ENCODE measurements around the gene SOCS3.

The SOCS3 gene

GRCh38 chr17:78390241-78391050, 30.6 kb upstream of the SOCS3 start:
- DNase-seq (ENCODE audit: low spot score), result no peak

GRCh38 chr17:78387977-78388941, 28.4 kb upstream of the SOCS3 start:
- DNase-seq (ENCODE audit: low spot score), result peak; percentile 79

GRCh38 chr17:78384479-78385175, 24.8 kb upstream of the SOCS3 start:
- DNase-seq (ENCODE audit: low spot score), result no peak

GRCh38 chr17:78383725-78384471, 24.0 kb upstream of the SOCS3 start:
- DNase-seq (ENCODE audit: low spot score), result peak; percentile 68

- DNase-seq (ENCODE audit: low spot score), result no peak
Measured at GRCh38 chr17:78381601-78382232, 21.8 kb upstream of the SOCS3 start.

- no peak for DNase-seq (ENCODE audit: low spot score)
Measured at GRCh38 chr17:78380370-78380769, 20.5 kb upstream of the SOCS3 start.

- no peak for DNase-seq (ENCODE audit: low spot score)
Measured at GRCh38 chr17:78379131-78379491, 19.2 kb upstream of the SOCS3 start.

- no peak for DNase-seq (ENCODE audit: low spot score)
Measured at GRCh38 chr17:78378225-78379130, 18.6 kb upstream of the SOCS3 start, which contains the start of gene PGS1. PGS1 (plus strand) TSS chr17:78378649; CDS start chr17:78378666, 17 bp downstream.

- no peak for DNase-seq (ENCODE audit: low spot score)
Measured at GRCh38 chr17:78377858-78378224, 18.0 kb upstream of the SOCS3 start.

- no peak for DNase-seq (ENCODE audit: low spot score)
Measured at GRCh38 chr17:78376161-78376560, 16.3 kb upstream of the SOCS3 start.

GRCh38 chr17:78375401-78376151, 15.7 kb upstream of the SOCS3 start:
- DNase-seq (ENCODE audit: low spot score), result no peak

GRCh38 chr17:78374631-78375274, 14.9 kb upstream of the SOCS3 start:
- no peak for DNase-seq (ENCODE audit: low spot score)

GRCh38 chr17:78374189-78374588, 14.3 kb upstream of the SOCS3 start:
- DNase-seq (ENCODE audit: low spot score), result no peak

- DNase-seq (ENCODE audit: low spot score), result no peak
Measured at GRCh38 chr17:78372841-78373240, 13.0 kb upstream of the SOCS3 start.

GRCh38 chr17:78371056-78371455, 11.2 kb upstream of the SOCS3 start:
- no peak for DNase-seq (ENCODE audit: low spot score)

- DNase-seq (ENCODE audit: low spot score), result no peak
Measured at GRCh38 chr17:78369791-78370381, 10.0 kb upstream of the SOCS3 start.

GRCh38 chr17:78368854-78369495, 9.1 kb upstream of the SOCS3 start:
- DNase-seq (ENCODE audit: low spot score), result no peak

GRCh38 chr17:78368348-78368747, 8.5 kb upstream of the SOCS3 start:
- DNase-seq (ENCODE audit: low spot score), result no peak

All from pons (tissue), 1 donor.